T-helper 17 cell (primary cell): ENCODE data around the gene GNG8. TPM values are rescaled to one million over a fixed set of nuclear protein-coding genes. Genes with fewer than 3 reads are reported as not detected.
"Not testable (repeated sequence)": the region's sequence is repeated elsewhere in the genome, so short reads cannot be mapped to it uniquely, and the experiment has no call there.

Source experiments
- ATAC-seq: fragments of 150-1000 bp; cut with Tn5 transposase; 2 replicates; pipeline ENCODE4 v1.10.0; 2021; ENCODE audit warnings: mild to moderate bottlenecking, moderate library complexity
- DNase-seq, 3 donors: peaks; one replicate each; pipeline versions ENCODE4 v3.0.0 to v3.0.0-alpha.2; 2020 to 2021
- H3K9me3 ChIP-seq: one replicate; pipeline ENCODE4 v1.7.0; 2013; ENCODE audit warnings: low read length, mild to moderate bottlenecking; ENCODE audit not compliant: control insufficient read depth, poor library complexity, severe bottlenecking
- H3K27ac Mint-ChIP-seq: one replicate; pipeline ENCODE4 v1.8.0; 2022; ENCODE audit warnings: mild to moderate bottlenecking, moderate library complexity, mixed read lengths
- H3K27me3 Mint-ChIP-seq: one replicate; pipeline ENCODE4 v1.8.0; 2022; ENCODE audit warnings: mixed read lengths
- H3K36me3 Mint-ChIP-seq: one replicate; pipeline ENCODE4 v1.8.0; 2022; ENCODE audit warnings: low read depth, mixed read lengths
- H3K4me1 Mint-ChIP-seq: one replicate; pipeline ENCODE4 v1.8.0; 2022; ENCODE audit warnings: mild to moderate bottlenecking, mixed read lengths
- H3K4me3 Mint-ChIP-seq: one replicate; pipeline ENCODE4 v1.8.0; 2022; ENCODE audit warnings: mild to moderate bottlenecking, moderate library complexity, mixed read lengths
- total RNA-seq, 4 donors: library from RNA in 2 of 4; stranded (reverse) in 2 of 4; gene quantifications; one replicate each; pipeline ENCODE4 v1.2.3 and lab custom pipeline; 2022 to 2026

The GNG8 gene
- total RNA-seq, 2 donors from 2014 or later, result not detected

DNA sequence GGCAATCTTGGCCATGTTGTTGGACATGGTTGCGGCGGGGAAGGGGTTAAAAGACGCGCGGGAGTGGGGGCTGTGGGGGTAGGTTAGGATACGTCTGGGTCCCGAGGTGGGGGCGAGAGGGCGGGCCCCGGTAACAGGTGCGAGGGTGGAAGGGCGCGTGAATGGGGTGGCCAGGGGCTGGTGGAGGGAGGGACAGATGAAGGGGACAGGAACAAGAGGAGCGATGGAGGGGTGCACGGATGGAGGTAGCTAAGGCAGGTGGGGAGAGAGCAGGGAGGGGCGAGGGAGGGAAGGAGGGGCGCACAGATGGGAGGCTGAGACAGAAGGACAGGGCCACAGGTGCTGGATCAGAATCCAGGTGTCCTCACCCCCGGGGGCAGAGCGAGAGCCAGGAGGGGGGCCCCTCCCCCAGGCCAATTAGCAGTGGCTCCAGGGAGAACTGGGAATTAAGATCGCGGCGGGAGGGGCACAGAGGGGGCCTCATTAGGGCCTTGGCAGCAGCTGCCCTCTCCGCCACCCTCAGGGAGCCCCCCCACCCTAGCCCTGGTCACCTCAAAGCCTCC lies 1.3 kb downstream of the GNG8 start:
- Mint-ChIP-seq H3K27me3 (no peaks in the 10 kb centered on the region), H3K36me3 (no peaks in the 10 kb centered on the region), H3K4me3 (peak overlapping the region; percentile 85), H3K4me1 (peaks cover 16% of the 10 kb centered on the region), H3K27ac (peak overlapping the region; percentile 87)
- no peak for DNase-seq
- ATAC-seq, result no peak
- no peaks in the 10 kb centered on the region for H3K9me3 ChIP-seq

DNA sequence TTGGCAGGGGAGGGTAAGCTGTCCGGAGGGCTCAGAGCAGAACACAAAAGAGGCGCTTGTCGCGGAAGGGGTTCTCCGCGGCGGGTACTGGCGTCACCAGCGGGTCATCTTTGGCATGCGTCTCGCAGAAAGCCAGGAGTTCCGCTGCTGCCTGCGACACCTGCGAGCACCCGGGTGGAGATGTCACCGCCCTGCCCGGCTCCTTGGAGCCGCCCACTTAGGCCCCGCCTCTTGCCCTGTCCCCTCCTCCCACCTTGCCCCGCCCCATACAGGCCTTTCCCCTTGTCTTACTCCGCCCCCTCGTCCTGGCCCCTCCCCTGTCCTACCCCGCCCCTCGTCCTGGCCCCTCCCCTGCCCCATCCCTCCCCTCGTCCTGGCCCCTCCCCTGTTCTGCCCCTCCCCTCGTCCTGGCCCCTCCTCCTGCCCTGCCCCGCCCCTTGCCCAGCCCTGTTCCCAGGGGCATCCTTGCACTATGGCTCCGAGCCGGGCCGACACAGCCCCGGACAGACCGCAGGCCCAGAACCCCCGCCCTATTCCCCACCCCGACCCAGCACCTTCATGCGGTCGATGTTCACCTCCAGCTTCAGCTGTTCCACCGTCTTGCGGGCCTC lies 1.9 kb downstream of the GNG8 start:
- no peaks in the 10 kb centered on the region for H3K9me3 ChIP-seq
- no peaks in the 10 kb centered on the region for H3K36me3 Mint-ChIP-seq
- DNase-seq (peak; percentile 92 to 95 (median 93)), ATAC-seq (peak; percentile 86)
- H3K4me3 Mint-ChIP-seq, result peak overlapping the region; percentile 85
- peak overlapping the region; percentile 87 for H3K27ac Mint-ChIP-seq
- peaks cover 16% of the 10 kb centered on the region for H3K4me1 Mint-ChIP-seq
- H3K27me3 Mint-ChIP-seq, result no peaks in the 10 kb centered on the region

DNA sequence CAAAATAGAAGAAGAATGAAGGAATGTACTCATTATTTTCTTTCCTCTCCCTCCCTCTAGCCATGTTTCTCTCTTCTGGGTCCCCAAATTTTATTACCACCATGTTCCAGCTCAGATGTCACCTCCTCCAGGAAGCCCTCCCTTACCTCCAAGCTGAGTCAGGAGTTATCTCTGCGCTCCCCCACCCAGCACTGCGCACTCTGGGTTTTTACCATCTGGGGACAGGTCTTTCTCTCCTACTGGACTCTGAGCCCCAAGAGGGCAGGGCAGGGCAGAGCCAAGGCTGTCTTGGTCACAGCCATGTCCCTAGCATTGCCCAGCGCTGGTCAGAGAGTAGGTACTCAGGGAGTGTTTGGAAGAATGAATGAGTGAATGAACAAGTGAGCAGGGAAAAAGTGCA lies 2.9 kb downstream of the GNG8 start:
- Mint-ChIP-seq H3K4me3 (peak overlapping the region; percentile 85), H3K27me3 (no peaks in the 10 kb centered on the region), H3K36me3 (no peaks in the 10 kb centered on the region), H3K27ac (peak overlapping the region; percentile 87), H3K4me1 (peaks cover 16% of the 10 kb centered on the region)
- no peaks in the 10 kb centered on the region for H3K9me3 ChIP-seq
- DNase-seq, result no peak
- ATAC-seq, result no peak

DNA sequence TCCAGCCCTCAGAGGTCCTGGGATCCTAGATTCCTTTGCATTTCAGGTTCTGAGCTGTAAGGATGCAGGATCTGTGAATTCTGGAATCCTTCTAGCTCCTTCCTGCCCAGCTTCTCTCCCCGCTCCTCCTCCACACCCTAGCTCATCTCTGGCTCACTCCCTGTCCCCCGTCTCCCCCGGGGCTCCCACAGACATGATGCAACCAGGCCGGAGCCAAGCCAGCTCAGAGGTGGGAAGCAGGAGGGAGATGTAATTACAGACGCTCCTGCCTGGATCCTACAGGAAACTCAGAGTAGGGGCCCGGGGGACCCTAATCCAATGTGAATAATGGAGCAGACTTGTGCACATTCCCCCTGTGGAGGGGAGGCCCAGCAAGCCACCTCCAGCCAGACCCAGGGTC lies 4.5 kb downstream of the GNG8 start:
- Mint-ChIP-seq H3K27me3 (no peaks in the 10 kb centered on the region), H3K36me3 (no peaks in the 10 kb centered on the region), H3K4me1 (peaks cover 18% of the 10 kb centered on the region), H3K4me3 (no peak overlapping the region), H3K27ac (no peak overlapping the region)
- ATAC-seq (no peak), DNase-seq (no peak)
- no peaks in the 10 kb centered on the region for H3K9me3 ChIP-seq

DNA sequence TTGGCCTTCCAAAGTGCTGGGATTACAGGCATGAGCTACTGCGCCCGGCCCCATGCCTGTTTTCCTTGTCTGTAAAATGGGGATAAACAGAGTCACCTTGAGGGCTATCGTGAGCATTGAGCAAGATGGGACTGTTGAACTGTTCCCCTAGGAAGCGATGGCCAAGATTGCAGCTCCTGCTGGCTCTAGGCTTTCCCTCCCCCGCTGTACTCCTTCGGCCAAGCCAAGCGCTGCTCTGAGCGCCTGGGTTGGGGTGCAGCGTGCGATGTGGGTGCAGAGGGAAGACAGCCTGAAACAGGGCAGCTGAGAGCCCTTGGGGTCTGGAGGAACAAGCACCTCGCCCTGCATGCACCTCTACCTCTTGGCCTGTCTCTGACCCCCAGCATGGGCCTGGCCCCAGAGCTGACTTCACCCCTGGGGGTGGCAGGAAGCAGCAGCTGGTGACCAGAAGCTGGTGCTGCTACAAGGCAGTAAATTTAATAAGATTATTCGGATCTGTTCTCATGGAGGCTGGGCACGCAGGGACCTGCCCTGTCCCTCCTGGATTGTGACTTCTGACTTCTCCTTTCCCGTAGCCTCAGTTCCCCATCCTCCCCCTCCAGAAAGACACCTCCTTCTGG lies 5.3 kb downstream of the GNG8 start:
- Mint-ChIP-seq H3K27me3 (no peaks in the 10 kb centered on the region), H3K4me3 (no peak overlapping the region), H3K4me1 (peaks cover 16% of the 10 kb centered on the region), H3K27ac (peak overlapping the region; percentile 32), H3K36me3 (no peaks in the 10 kb centered on the region)
- ATAC-seq (no peak), DNase-seq (no peak)
- no peaks in the 10 kb centered on the region for H3K9me3 ChIP-seq

DNA sequence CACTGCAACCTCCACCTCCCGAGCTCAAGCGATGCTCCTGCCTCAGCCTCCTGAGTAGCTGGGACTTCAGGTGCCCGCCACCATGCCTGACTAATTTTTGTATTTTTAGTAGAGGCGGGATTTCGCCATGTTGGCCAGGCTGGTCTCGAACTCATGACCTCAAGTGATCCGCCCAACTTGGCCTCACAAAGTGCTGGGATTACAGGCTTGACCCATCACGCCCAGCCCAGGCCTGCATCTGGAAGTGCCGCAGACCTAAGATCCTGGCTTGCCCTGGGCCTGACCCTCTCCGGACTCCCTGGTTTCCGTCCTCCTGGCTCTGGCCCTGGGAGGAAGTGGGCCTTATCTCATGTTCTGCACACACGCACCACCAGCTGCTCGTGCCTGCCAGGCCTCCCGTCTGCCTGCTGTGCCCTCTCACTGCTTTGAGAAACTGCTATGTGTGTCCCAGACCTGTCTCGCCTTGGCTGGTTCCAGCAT lies 6.4 kb downstream of the GNG8 start:
- Mint-ChIP-seq H3K27ac (no peak overlapping the region), H3K27me3 (no peaks in the 10 kb centered on the region), H3K4me1 (peaks cover 18% of the 10 kb centered on the region), H3K4me3 (no peak overlapping the region), H3K36me3 (no peaks in the 10 kb centered on the region)
- DNase-seq (no peak), ATAC-seq (no peak)
- no peaks in the 10 kb centered on the region for H3K9me3 ChIP-seq

DNA sequence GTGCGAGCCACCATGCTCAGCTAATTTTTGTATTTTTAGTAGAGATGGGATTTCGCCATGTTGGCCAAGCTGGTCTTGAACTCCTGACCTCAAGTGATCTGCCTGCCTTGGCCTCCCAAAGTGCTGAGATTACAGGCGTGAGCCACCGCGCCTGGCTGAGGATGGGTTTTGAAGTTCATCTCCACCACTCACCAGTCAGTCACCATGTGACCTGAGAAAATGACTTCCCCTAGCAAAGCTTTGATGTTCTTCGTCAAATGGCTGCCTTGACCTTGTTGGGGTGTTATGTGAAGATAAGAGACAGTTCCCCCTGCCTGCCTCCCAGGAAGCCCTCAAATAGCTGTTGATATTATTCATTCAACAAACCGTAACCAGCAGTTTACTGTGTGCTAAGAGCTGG lies 7.0 kb downstream of the GNG8 start:
- H3K27me3 Mint-ChIP-seq, H3K9me3 ChIP-seq, H3K4me3 Mint-ChIP-seq, H3K27ac Mint-ChIP-seq, ATAC-seq, DNase-seq, H3K36me3 Mint-ChIP-seq: not testable (repeated sequence)
- peaks cover 21% of the 10 kb centered on the region for H3K4me1 Mint-ChIP-seq

DNA sequence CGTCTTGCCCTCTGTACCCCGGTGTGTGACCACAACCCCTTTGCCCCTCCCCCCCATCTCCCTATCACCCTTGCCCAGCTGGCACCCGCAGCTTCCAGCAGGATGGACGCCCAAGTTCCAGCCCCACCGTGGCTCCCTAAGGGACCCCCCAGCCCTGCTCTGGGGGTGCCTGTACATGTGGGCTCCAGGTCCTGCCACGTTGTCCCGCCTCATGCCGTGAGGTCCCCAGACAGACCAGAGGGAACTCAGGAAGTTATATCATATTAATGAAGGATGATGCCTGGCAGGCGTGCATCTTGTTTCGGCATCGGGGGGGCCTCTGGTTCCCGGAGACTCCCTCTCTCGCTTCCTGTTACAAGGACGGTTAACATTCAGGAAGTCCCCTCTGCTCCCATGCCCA lies 9.6 kb downstream of the GNG8 start:
- DNase-seq (no peak), ATAC-seq (no peak)
- Mint-ChIP-seq H3K27me3 (no peaks in the 10 kb centered on the region), H3K36me3 (no peaks in the 10 kb centered on the region), H3K4me1 (peaks cover 18% of the 10 kb centered on the region), H3K27ac (no peak overlapping the region), H3K4me3 (peak overlapping the region; percentile 41)
- H3K9me3 ChIP-seq, result no peaks in the 10 kb centered on the region

DNA sequence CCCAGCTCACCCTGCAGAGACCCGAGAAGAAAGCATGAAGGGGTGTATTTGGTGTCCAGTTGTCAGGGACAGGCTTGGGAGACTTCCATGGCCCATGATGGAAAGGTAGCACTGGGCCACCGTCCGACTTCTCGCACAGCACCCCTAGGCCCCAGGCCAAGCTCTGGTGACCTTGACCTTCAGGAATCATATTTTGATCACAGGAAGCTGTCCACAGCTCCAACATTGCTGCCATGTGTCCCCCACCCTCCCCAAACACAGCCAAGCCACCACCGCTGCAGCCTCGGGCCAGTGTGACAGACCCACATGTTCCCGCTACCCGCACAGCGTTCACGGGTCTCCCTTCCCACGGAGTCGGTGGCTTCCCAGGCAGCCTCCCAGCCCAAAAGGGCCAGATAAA lies 10.3 kb downstream of the GNG8 start:
- Mint-ChIP-seq H3K4me1 (peaks cover 18% of the 10 kb centered on the region), H3K27ac (no peak overlapping the region), H3K27me3 (no peaks in the 10 kb centered on the region), H3K4me3 (no peak overlapping the region), H3K36me3 (no peaks in the 10 kb centered on the region)
- DNase-seq (no peak), ATAC-seq (no peak)
- H3K9me3 ChIP-seq, result no peaks in the 10 kb centered on the region

DNA sequence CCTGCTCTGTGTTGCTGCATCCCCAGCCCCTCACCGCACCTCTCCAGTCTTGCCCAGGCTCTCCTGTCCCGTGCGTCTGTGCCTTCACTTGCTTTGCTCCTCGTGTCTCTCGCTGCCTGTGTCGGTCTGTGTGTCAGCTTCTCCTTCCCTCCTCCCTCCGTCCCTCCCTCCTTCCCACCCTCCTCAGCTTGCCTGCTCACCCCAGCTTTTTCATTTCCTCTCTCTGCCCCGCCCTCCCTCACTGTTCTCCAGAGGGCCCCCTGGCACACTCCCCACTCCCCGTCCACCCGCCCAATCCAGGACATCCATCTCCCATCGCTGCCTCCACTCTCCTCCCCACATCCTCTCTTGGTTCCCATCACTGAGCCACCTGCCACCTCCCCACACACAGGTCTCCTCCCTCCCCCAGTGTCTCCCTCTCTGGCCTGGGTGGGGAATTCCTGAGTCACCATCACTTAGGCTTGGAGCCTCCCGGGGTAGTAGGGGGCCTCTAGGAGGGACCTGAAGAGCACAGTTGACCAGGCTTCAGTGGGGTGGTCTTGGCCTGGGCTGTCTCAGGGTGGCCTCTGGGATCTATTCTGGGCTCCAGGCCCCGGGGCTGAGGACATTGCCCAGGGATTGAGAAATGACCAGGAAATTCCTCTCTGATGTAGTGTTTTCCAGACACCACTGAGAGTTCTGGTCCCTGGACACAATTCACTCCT lies 10.9 kb downstream of the GNG8 start, which contains the start of gene PTGIR:
PTGIR (minus strand) TSS at position 132 of the 704 bp plus-strand sequence. CDS start 864 bp downstream, outside the sequence.
- peaks cover 20% of the 10 kb centered on the region for H3K4me1 Mint-ChIP-seq
- H3K9me3 ChIP-seq, result no peaks in the 10 kb centered on the region
- no peaks in the 10 kb centered on the region for H3K27me3 Mint-ChIP-seq
- H3K27ac Mint-ChIP-seq, result no peak within 1 kb of the TSS
- peak within 1 kb of the TSS; percentile 67 for H3K4me3 Mint-ChIP-seq
- no peaks in the 10 kb centered on the region for H3K36me3 Mint-ChIP-seq
- ATAC-seq, result peak; percentile 14
- no peak for DNase-seq

DNA sequence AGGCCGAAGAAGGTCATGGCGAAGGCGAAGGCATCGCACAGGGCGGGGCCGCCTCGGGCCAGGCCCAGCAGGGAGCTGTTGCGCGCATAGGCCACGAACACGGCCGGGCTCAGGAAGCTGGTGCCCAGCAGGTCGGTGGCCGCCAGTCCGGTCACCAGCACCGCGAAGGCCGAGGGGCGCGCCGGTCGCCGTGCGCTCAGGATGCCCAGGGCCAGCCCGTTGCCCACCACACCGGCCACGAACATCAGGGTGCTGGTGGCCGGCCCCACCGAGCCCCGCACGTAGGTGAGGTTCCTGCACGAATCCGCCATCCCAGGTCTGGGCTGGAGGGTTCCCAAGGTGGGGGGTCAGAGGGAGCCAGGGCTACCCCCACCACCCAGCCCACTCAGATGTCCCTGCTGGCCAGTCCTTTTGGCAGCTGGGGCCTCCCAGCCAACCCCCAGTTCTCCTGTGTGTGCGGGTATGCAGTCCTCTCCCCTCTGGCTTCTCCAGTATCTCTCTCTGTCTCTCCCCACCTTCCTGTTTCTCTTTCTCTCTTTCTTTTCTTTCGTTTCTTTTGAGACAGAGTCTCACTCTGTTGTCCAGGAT lies 12.0 kb downstream of the GNG8 start:
- H3K4me3 Mint-ChIP-seq, result no peak overlapping the region
- ATAC-seq, result no peak
- no peaks in the 10 kb centered on the region for H3K36me3 Mint-ChIP-seq
- H3K27ac Mint-ChIP-seq, result no peak overlapping the region
- no peaks in the 10 kb centered on the region for H3K27me3 Mint-ChIP-seq
- no peaks in the 10 kb centered on the region for H3K9me3 ChIP-seq
- DNase-seq, result no peak
- H3K4me1 Mint-ChIP-seq, result peaks cover 28% of the 10 kb centered on the region

DNA sequence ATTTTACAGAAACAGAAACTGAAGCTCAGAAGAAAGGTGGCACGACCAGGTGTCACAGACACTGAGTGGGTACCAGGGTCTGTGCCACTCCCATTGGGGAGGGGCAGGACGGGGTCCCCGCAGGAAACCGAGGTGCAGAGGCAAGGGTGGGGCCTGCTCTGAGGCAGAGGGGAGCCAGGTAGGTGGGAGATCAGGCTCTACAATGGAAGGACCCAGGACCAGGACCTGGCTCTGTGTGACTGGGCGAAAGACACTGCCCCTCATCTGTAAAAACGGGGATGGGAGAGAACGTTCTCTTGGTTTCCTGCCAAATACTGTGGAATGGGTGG lies 13.9 kb downstream of the GNG8 start:
- Mint-ChIP-seq H3K4me1 (peaks cover 28% of the 10 kb centered on the region), H3K27ac (no peak overlapping the region), H3K27me3 (no peaks in the 10 kb centered on the region), H3K4me3 (no peak overlapping the region), H3K36me3 (no peaks in the 10 kb centered on the region)
- H3K9me3 ChIP-seq, result no peaks in the 10 kb centered on the region
- no peak for ATAC-seq
- DNase-seq, result no peak
